Measurements from ENCODE around the gene FOXN3. TPM values are rescaled to one million over a fixed set of nuclear protein-coding genes. Genes with fewer than 3 reads are reported as not detected.

Gene FOXN3
- total RNA-seq, 2 donors from 2014 or later = 46.8 to 72.6 TPM

DNA sequence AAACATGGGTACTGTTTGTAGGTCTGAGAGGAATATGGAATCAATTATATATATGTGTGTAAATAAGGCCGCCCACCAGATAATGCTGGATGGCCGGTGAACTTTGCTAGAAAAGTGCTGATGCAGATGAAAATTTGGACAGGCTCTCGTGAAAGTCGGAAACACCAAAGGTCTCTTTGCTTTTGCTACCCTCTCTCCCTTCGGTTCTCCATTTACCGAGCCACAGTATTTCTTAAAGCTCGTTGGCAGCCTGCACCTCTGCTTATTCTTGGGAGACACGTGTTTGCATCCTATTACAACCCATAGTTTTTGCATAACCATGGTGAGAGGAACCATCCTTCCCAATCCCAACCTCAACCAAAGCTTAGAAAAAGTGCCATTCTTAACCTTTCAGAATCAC, 109.6 kb downstream of the FOXN3 start:
- no peak overlapping the region for H3K9ac ChIP-seq (ENCODE audit: low read depth in 2 of 2, low read length in 2 of 2)
- H3K27ac ChIP-seq = no peak overlapping the region
- H3K4me3 ChIP-seq = no peak overlapping the region
- no peaks in the 10 kb centered on the region for H3K4me1 ChIP-seq
- TF ChIP-seq, protein P1, sequence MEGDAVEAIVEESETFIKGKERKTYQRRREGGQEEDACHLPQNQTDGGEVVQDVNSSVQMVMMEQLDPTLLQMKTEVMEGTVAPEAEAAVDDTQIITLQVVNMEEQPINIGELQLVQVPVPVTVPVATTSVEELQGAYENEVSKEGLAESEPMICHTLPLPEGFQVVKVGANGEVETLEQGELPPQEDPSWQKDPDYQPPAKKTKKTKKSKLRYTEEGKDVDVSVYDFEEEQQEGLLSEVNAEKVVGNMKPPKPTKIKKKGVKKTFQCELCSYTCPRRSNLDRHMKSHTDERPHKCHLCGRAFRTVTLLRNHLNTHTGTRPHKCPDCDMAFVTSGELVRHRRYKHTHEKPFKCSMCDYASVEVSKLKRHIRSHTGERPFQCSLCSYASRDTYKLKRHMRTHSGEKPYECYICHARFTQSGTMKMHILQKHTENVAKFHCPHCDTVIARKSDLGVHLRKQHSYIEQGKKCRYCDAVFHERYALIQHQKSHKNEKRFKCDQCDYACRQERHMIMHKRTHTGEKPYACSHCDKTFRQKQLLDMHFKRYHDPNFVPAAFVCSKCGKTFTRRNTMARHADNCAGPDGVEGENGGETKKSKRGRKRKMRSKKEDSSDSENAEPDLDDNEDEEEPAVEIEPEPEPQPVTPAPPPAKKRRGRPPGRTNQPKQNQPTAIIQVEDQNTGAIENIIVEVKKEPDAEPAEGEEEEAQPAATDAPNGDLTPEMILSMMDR (IDR thresholded peaks at IDR 0.05) = no peak
- intact Hi-C loops (cut with DNase I) = no loop called here
- no peaks in the 10 kb centered on the region for H3K36me3 ChIP-seq
- DNase-seq = no peak
- no peaks in the 10 kb centered on the region for H3K27me3 ChIP-seq
- H3K9me3 ChIP-seq = no peaks in the 10 kb centered on the region

DNA sequence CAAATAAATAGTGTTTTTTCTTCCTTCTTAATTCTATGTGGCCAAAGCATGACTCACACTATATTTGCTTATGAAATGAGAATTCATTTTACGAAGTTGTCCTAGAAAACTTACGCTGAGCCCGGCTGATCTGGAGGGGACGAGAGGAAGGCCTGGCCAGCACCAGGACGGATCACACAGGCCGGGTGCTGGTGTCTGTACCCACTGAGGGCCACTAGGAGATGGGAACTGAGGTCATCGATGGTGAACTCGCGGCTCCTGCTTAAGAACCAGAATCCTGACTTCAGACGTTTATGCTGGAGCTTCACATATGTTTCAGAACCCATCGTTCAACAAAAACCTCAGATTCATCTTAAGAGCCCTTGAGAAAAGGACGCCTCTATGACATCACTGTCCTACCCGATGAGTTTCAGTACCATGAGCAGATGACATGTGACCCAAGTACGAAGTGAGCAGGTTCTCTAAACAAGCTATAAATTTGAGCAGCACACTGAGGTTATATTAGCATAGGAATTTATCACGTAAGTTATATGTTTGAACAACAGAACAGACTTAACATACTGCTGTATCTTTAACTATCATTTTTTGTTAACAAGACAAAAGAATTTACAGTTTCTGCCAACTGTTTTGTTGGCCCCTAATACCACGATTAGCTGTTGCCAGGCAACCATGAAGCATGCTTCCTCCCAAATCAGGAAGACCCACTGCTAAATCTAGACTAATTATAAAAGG, 111.9 kb downstream of the FOXN3 start:
- H3K36me3 ChIP-seq = no peaks in the 10 kb centered on the region
- peak overlapping the region in 1 of 2 donors; percentile 16 for H3K9ac ChIP-seq (ENCODE audit: low read depth in 2 of 2, low read length in 2 of 2)
- TF ChIP-seq, protein P1 (IDR thresholded peaks at IDR 0.05) = no peak
- no peaks in the 10 kb centered on the region for H3K4me1 ChIP-seq
- intact Hi-C loops (cut with DNase I) = no loop called here
- peak overlapping the region; percentile 76 for H3K27ac ChIP-seq
- H3K4me3 ChIP-seq = no peak overlapping the region
- DNase-seq = no peak
- no peaks in the 10 kb centered on the region for H3K27me3 ChIP-seq
- no peaks in the 10 kb centered on the region for H3K9me3 ChIP-seq

DNA sequence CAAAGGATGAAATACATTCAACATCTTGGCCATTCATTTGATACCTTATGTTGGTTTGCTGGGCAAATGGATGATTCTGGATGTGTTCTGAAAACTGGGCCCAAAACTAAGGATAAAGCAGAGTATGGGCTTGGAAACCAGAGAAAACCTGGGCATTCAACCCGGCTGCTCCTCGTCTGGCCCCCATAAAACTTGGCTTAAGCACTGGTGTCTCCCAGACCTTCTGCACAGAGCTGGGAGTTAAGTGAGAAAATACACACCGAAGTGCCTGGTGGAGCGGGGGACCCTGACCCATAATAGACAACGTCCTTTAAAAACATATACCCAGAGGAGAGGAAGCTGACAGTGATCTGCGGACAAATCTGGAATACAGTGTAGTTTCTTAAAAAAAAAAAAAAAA, 112.5 kb downstream of the FOXN3 start:
- H3K27me3 ChIP-seq = no peaks in the 10 kb centered on the region
- peak overlapping the region; percentile 22 to 48 for H3K9ac ChIP-seq (ENCODE audit: low read depth in 2 of 2, low read length in 2 of 2)
- intact Hi-C loops (cut with DNase I) = no loop called here
- H3K27ac ChIP-seq = peak overlapping the region; percentile 76
- no peak overlapping the region for H3K4me3 ChIP-seq
- no peak for DNase-seq
- H3K36me3 ChIP-seq = no peaks in the 10 kb centered on the region
- no peaks in the 10 kb centered on the region for H3K4me1 ChIP-seq
- H3K9me3 ChIP-seq = no peaks in the 10 kb centered on the region
- TF ChIP-seq, protein P1 (IDR thresholded peaks at IDR 0.05) = no peak

DNA sequence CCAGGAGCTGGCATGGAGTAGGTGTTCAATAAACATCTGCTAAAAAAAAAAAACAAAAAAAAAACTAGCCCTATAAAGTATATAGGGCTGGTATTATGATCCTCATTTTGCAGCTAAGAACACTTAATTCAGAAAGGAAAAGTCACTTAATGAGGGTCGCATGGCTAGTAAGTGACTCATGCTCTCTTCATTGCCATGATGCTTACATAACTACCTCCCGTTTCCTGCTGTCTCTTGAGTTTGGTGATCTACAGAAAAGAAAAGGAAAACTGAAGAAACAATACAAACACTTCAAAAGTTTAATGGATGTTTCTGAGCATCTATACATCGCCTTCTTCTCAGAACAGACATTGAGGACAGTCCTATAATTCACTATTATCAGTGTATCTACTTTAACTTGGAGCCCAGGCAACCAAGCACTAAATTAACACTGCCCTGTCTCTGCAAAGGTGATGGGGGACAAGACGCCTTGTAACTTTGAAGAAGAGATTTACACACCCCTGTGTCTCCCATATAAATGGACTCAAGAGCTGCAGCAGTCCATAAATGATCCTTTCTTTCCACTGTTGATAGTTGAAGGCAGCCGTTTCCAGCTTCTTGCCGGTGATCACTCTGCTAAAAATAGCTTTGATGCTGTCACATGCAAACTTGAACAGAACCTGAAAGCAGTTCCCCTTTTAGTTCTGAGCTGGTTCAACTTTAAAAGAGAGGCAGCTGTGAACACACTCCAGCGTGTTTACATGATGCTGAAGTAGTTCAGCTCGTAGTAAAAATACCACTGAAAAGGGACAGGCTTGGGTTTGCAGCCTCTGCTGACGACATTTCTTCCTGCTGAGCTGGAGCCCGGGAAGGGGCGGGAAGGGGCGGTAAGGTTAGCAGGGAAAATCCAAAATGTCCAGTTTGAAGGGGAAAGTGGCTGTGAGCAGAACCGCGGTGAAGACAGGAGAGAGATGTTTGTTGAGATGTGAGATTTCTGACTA, 113.3 kb downstream of the FOXN3 start:
- no peak overlapping the region for H3K4me3 ChIP-seq
- H3K27ac ChIP-seq = peak overlapping the region; percentile 76
- no peaks in the 10 kb centered on the region for H3K36me3 ChIP-seq
- no peaks in the 10 kb centered on the region for H3K4me1 ChIP-seq
- peak; percentile 57 for DNase-seq
- H3K9me3 ChIP-seq = no peaks in the 10 kb centered on the region
- TF ChIP-seq, protein P1 (IDR thresholded peaks at IDR 0.05) = no peak
- H3K27me3 ChIP-seq = no peaks in the 10 kb centered on the region
- peak overlapping the region; percentile 3 to 22 for H3K9ac ChIP-seq (ENCODE audit: low read depth in 2 of 2, low read length in 2 of 2)
- intact Hi-C loops (cut with DNase I) = no loop called here

DNA sequence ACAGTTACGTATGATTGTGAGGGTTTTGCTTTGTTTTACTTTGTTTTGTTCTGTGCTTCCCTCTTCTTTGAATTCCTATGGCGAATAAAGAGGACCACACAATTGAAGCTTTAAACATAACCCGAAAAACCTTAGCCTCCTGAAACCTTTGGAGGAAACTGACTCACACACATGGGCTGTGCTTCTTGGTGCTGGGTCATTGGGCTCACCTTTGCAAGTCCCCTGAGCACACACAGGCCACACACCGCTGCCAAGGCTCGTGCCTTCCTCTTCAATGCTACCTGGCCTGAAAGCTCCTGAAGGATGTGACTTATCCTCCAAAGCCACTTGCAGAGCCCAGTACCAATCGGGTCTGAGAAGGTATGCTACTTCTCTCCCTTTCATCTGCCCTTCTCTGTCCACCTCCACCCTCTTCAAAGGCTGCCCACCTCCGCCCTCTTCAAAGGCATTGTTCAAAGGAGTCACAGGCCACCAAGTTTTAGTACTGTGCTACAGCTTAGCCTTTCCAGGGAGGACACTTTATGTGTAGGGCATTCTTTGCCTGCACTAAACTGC, 114.6 kb downstream of the FOXN3 start:
- TF ChIP-seq, protein P1 (IDR thresholded peaks at IDR 0.05) = no peak
- no peak overlapping the region for H3K27ac ChIP-seq
- intact Hi-C loops (cut with DNase I) = no loop called here

More for the DNA sequence above, 114.6 kb downstream of the FOXN3 start:
- no peak for DNase-seq
- H3K36me3 ChIP-seq = no peaks in the 10 kb centered on the region
- H3K27me3 ChIP-seq = no peaks in the 10 kb centered on the region
- no peak overlapping the region for H3K4me3 ChIP-seq
- no peaks in the 10 kb centered on the region for H3K4me1 ChIP-seq
- no peaks in the 10 kb centered on the region for H3K9me3 ChIP-seq
- no peak overlapping the region for H3K9ac ChIP-seq (ENCODE audit: low read depth in 2 of 2, low read length in 2 of 2)

All from colonic mucosa (tissue), 4 donors.